GM12891 (cell line): ENCODE measurements around the gene ACKR4.

ENCODE experiments used
- PAX5 ChIP-seq: IDR thresholded peaks from 2 replicates; pipeline ENCODE4 v1.6.1; 2011; ENCODE audit warnings: low read length, moderate library complexity, mild to moderate bottlenecking; ENCODE audit not compliant: insufficient read depth, severe bottlenecking
- POLR2A ChIP-seq: IDR thresholded peaks from 2 replicates; pipeline ENCODE4 v1.6.1; 2011; ENCODE audit warnings: low read depth, low read length, control low read depth
- POLR2AphosphoS5 ChIP-seq: IDR thresholded peaks from 2 replicates; pipeline ENCODE4 v1.6.1; 2011; ENCODE audit warnings: low read depth, low read length, control low read depth
- POU2F2 ChIP-seq: IDR thresholded peaks from 2 replicates; pipeline ENCODE4 v1.6.1; 2011; ENCODE audit warnings: low read depth, mild to moderate bottlenecking, control low read depth, low read length, moderate library complexity
- SPI1 ChIP-seq: IDR thresholded peaks from 2 replicates; pipeline ENCODE4 v1.6.1; 2011; ENCODE audit warnings: low read depth, low read length, control low read depth
- TAF1 ChIP-seq: IDR thresholded peaks from 2 replicates; pipeline ENCODE4 v1.6.1; 2011; ENCODE audit warnings: low read depth, low read length, control low read depth

DNA sequence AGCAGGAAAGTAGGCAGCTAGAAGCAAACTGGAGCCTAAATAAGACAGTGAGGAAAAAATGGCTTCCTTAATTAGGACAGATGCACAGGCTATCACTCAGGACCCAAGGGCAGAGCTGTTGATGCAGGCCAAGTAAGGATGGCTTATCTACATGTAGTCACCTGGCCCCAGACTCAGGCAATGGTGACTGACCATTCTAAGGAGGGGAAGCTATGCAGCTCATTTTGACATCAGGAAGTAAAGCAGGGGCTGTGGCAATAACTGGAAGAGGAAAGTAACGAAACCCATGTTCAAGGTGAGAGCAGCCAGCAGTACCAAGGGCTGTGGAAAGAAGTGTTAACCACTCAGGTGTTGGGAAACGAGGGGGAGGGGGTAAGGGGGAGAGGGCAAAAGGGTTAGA lies 46.3 kb downstream of the ACKR4 start:
- TF ChIP-seq POLR2A (no peak), POLR2AphosphoS5 (no peak), TAF1 (no peak), PAX5 (no peak), SPI1 (no peak), POU2F2 (no peak)
